Osteocyte (in vitro differentiated cells): ENCODE results near the gene RBMS3. TPM values are rescaled to one million over a fixed set of nuclear protein-coding genes. Genes with fewer than 3 reads are reported as not detected.

Source experiments
- DNase-seq: peaks from one replicate; pipeline ENCODE4 v3.0.0; 2021; ENCODE audit warnings: mixed read lengths; ENCODE audit not compliant: unreplicated experiment; ENCODE audit errors: extremely low spot score
- H3K27ac Mint-ChIP-seq: one replicate; pipeline ENCODE4 v1.8.0; 2021; ENCODE audit warnings: mild to moderate bottlenecking, mixed read lengths; ENCODE audit not compliant: unreplicated experiment
- H3K27me3 Mint-ChIP-seq: one replicate; pipeline ENCODE4 v1.8.0; 2021; ENCODE audit warnings: mixed read lengths; ENCODE audit not compliant: unreplicated experiment
- H3K36me3 Mint-ChIP-seq: one replicate; pipeline ENCODE4 v1.8.0; 2021; ENCODE audit warnings: mixed read lengths; ENCODE audit not compliant: unreplicated experiment
- H3K4me1 Mint-ChIP-seq: one replicate; pipeline ENCODE4 v1.8.0; 2021; ENCODE audit warnings: mixed read lengths; ENCODE audit not compliant: unreplicated experiment
- H3K4me3 Mint-ChIP-seq: one replicate; pipeline ENCODE4 v1.8.0; 2021; ENCODE audit warnings: mild to moderate bottlenecking, moderate library complexity, mixed read lengths; ENCODE audit not compliant: unreplicated experiment
- H3K9me3 Mint-ChIP-seq: one replicate; pipeline ENCODE4 v1.8.0; 2021; ENCODE audit warnings: mixed read lengths; ENCODE audit not compliant: unreplicated experiment
- CTCF ChIP-seq: fragments of 200-600 bp; sonication (generic); IDR thresholded peaks from 2 replicates; pipeline ENCODE4 v1.5.0; 2021; ENCODE audit warnings: antibody characterized with exemption, mild to moderate bottlenecking, moderate library complexity
- total RNA-seq: library from RNA; stranded (reverse); gene quantifications from 2 replicates; pipeline ENCODE4 v1.2.1, GENCODE V29; 2021

Gene RBMS3
- total RNA-seq, 1 donor from 2014 or later: 64.2 TPM

- H3K4me1 Mint-ChIP-seq: peaks cover 13% of the 10 kb centered on the region
- no peaks in the 10 kb centered on the region for H3K27me3 Mint-ChIP-seq
- TF ChIP-seq CTCF: no peak
- H3K36me3 Mint-ChIP-seq: peaks cover 5% of the 10 kb centered on the region
- no peak for DNase-seq
- H3K9me3 Mint-ChIP-seq: peaks cover 7% of the 10 kb centered on the region
- no peak overlapping the region for H3K4me3 Mint-ChIP-seq
- no peak overlapping the region for H3K27ac Mint-ChIP-seq
Observed at GRCh38 chr3:29240887-29241286, 40.0 kb upstream of the RBMS3 start.

- Mint-ChIP-seq H3K4me1 (peaks cover 13% of the 10 kb centered on the region), H3K4me3 (no peak overlapping the region), H3K9me3 (peaks cover 7% of the 10 kb centered on the region), H3K36me3 (peaks cover 5% of the 10 kb centered on the region), H3K27me3 (no peaks in the 10 kb centered on the region), H3K27ac (no peak overlapping the region)
- no peak for DNase-seq
- no peak for TF ChIP-seq CTCF
Observed at GRCh38 chr3:29241855-29242254, 39.0 kb upstream of the RBMS3 start.

GRCh38 chr3:29242296-29242695, 38.6 kb upstream of the RBMS3 start:
- Mint-ChIP-seq H3K27me3 (no peaks in the 10 kb centered on the region), H3K27ac (no peak overlapping the region), H3K36me3 (peaks cover 5% of the 10 kb centered on the region), H3K4me1 (peaks cover 13% of the 10 kb centered on the region), H3K9me3 (peaks cover 7% of the 10 kb centered on the region), H3K4me3 (no peak overlapping the region)
- no peak for DNase-seq
- no peak for TF ChIP-seq CTCF

- Mint-ChIP-seq H3K9me3 (peaks cover 4% of the 10 kb centered on the region), H3K36me3 (peaks cover 5% of the 10 kb centered on the region), H3K27me3 (no peaks in the 10 kb centered on the region), H3K4me1 (peaks cover 5% of the 10 kb centered on the region), H3K4me3 (no peak overlapping the region), H3K27ac (no peak overlapping the region)
- TF ChIP-seq CTCF: no peak
- no peak for DNase-seq
Observed at GRCh38 chr3:29245441-29245840, 35.4 kb upstream of the RBMS3 start.

GRCh38 chr3:29247088-29247745, 33.7 kb upstream of the RBMS3 start:
- no peak overlapping the region for H3K4me3 Mint-ChIP-seq
- peaks cover 4% of the 10 kb centered on the region for H3K4me1 Mint-ChIP-seq
- DNase-seq: no peak
- H3K36me3 Mint-ChIP-seq: no peaks in the 10 kb centered on the region
- H3K27me3 Mint-ChIP-seq: no peaks in the 10 kb centered on the region
- no peak overlapping the region for H3K27ac Mint-ChIP-seq
- no peaks in the 10 kb centered on the region for H3K9me3 Mint-ChIP-seq
- TF ChIP-seq CTCF: no peak
